Spinal cord (tissue), 10 donors: Measurements from ENCODE around the gene CELF5. TPM values are rescaled to one million over a fixed set of nuclear protein-coding genes. Genes with fewer than 3 reads are reported as not detected.

Experiments
- DNase-seq, 6 donors: peaks; one replicate each; pipeline versions ENCODE4 v3.0.0 to v3.0.0-alpha.2; 2013 to 2015; ENCODE audit warnings: low spot score in 6 of 6, low read depth in 4 of 6
- H3K27ac ChIP-seq: one replicate; pipeline ENCODE4 v1.5.1; 2013; ENCODE audit warnings: low read depth, low read length, control low read depth
- H3K27me3 ChIP-seq: one replicate; pipeline ENCODE4 v1.6.1; 2013; ENCODE audit warnings: low read length; ENCODE audit not compliant: control insufficient read depth, insufficient read depth
- H3K36me3 ChIP-seq: one replicate; pipeline ENCODE4 v1.6.1; 2013; ENCODE audit warnings: low read length; ENCODE audit not compliant: control insufficient read depth, insufficient read depth
- H3K4me1 ChIP-seq: one replicate; pipeline ENCODE4 v1.6.1; 2013; ENCODE audit warnings: low read length; ENCODE audit not compliant: control insufficient read depth, insufficient read depth
- H3K4me3 ChIP-seq: one replicate; pipeline ENCODE4 v1.5.1; 2013; ENCODE audit warnings: low read depth, low read length, control low read depth
- H3K9me3 ChIP-seq: one replicate; pipeline ENCODE4 v1.6.1; 2013; ENCODE audit warnings: low read length; ENCODE audit not compliant: control insufficient read depth, insufficient read depth
- WGBS: methylation state at CpG from one replicate; pipeline ENCODE4 v1.1.5; 2013; ENCODE audit warnings: missing lambda C conversion rate; ENCODE audit not compliant: insufficient coverage; 5-methylcytosine and 5-hydroxymethylcytosine counted together
- polyA plus RNA-seq, 2 donors: library from polyadenylated mRNA; unstranded; fragments of 120-200 nt; gene quantifications; one replicate each; pipeline ENCODE4 v1.2.1, GENCODE V29; 2013; ENCODE audit not compliant: insufficient read length in 2 of 2
- total RNA-seq, 2 donors: library from RNA; depleted of rRNA in 1 of 2; stranded (reverse); fragments of 120-200 nt in 1 of 2; fragments of >200 nt in 1 of 2; gene quantifications; one replicate each; pipeline versions ENCODE4 v1.2.3 to v1.2.4, GENCODE V29; 2013 to 2014
- donor health status: healthy.

The CELF5 gene
- total and polyA plus RNA-seq, 4 donors = 12.7 to 85.8 (median 50.4) TPM

DNA sequence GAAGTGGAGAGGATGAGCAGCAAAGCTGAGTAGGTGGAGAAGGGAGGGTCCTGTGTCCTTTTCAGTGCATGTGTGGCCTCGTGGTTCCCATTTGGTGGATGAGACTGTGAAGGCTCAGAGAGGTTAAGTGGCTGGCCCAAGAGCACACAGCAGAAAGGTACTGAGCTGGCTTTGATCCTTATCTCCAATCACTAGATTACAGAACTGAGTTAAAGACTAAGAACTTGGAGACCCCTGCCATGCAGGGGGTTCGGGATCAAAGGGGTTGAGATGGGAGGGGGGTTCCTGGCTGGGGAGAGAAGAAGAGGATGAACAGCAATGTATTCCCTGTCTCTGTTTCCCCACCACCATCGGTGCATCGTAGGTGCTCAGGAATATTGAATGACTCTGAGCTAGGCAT is 11.8 kb downstream of the CELF5 start:
- Histone ChIP-seq H3K9me3 (no peaks in the 10 kb centered on the region), H3K27me3 (no peaks in the 10 kb centered on the region), H3K36me3 (peaks cover 16% of the 10 kb centered on the region), H3K27ac (no peak overlapping the region), H3K4me3 (no peak overlapping the region), H3K4me1 (no peaks in the 10 kb centered on the region)
- 38% methylated on average over 1 of the region's 4 CpGs for WGBS
- DNase-seq = no peak

DNA sequence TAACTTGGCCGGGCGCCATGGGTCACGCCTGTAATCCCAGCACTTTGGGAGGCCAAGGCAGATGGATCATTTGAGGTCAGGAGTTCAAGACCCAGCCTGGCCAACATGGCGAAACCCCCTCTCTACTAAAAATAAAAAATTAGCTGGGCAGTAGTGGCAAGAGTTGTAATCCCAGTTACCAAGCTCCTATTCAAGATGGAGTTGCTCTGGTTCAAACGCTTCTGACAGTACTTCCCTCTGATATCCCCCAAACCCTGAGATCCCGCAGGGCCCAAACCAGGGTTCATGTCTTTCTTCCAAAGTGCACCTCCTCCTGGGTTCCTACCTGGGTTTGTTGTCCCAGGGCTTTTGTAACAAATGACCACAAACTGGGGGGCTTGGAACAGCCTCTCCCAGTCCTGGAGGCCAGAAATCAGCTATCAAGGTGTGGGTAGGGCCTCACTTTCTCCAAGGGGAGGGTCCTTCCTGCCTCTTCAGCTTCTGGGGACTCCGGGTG is 13.7 kb downstream of the CELF5 start:
- no peaks in the 10 kb centered on the region for H3K9me3 ChIP-seq
- 95% methylated on average over 3 of the region's 7 CpGs for WGBS
- peaks cover 16% of the 10 kb centered on the region for H3K36me3 ChIP-seq
- no peaks in the 10 kb centered on the region for H3K27me3 ChIP-seq
- H3K27ac ChIP-seq = no peak overlapping the region
- H3K4me3 ChIP-seq = no peak overlapping the region
- DNase-seq = no peak
- H3K4me1 ChIP-seq = no peaks in the 10 kb centered on the region

DNA sequence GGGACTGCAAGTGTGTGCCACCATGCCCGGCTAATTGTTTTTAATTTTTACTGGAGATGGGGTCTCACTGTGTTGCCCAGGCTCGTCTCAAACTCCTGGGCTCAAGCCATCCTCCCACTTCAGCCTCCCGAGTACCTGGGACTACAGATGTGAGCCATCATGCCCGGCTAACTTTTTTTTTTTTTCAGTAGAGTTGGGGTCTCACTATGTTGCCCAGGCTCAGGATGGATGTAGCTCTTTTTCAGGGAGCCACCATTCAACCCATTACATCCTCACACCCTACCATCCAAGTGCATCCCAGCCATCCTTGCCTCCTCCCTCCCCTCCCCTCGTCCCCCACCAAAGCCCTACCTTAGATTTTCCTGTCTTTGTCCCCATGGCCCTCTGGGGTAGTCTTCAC is 14.9 kb downstream of the CELF5 start:
- Histone ChIP-seq H3K4me1 (no peaks in the 10 kb centered on the region), H3K36me3 (peaks cover 16% of the 10 kb centered on the region), H3K4me3 (no peak overlapping the region), H3K27ac (no peak overlapping the region), H3K9me3 (no peaks in the 10 kb centered on the region), H3K27me3 (no peaks in the 10 kb centered on the region)
- 83% methylated on average over 2 of the region's 5 CpGs for WGBS
- DNase-seq = no peak

DNA sequence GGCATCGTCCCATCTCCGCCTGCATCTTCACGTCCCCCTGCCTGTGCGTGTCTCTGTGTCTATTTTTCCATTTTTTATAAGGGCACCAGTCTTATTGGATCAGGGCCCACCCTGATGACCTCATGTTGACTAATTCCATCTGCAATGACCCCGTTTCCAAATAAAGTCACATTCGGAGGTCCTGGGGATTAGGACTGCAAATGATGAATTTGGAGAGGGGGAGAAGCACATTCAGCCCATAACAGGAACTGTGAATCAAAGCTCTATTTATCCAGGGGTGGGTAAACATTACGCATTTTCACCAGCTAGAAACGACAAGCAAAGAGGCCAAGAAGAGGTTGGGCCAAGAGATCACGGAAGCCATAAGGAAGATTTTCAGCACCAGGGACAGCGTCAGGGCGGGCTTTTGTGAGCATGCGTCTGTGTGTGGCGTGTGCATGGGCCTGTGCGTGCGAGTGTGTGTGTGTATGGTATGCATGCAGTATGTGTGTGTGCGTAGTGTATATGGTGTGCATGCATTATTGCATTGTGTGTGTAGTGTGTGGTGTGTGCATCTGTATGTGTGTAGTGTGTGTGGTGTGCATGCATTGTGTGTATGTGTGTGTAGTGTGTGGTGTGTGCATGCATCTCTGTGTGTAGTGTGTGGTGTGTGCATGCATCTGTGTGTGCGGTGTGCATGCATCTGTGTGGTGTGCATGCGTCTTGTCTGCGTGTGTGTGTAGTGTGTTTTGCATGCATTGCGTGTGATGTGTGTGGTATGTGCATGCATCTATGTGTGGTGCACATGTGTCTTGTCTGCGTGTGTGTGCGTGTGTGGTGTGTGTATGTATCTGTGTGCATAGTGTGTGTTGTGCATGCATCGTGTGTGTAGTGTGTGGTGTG is 19.6 kb downstream of the CELF5 start:
- no peaks in the 10 kb centered on the region for H3K4me1 ChIP-seq
- peak in 2 of 6 donors; percentile 32 to 68 for DNase-seq
- 46% methylated on average over 21 of the region's 23 CpGs for WGBS
- no peak overlapping the region for H3K4me3 ChIP-seq
- no peak overlapping the region for H3K27ac ChIP-seq
- peaks cover 10% of the 10 kb centered on the region for H3K36me3 ChIP-seq
- H3K9me3 ChIP-seq = no peaks in the 10 kb centered on the region
- H3K27me3 ChIP-seq = no peaks in the 10 kb centered on the region

DNA sequence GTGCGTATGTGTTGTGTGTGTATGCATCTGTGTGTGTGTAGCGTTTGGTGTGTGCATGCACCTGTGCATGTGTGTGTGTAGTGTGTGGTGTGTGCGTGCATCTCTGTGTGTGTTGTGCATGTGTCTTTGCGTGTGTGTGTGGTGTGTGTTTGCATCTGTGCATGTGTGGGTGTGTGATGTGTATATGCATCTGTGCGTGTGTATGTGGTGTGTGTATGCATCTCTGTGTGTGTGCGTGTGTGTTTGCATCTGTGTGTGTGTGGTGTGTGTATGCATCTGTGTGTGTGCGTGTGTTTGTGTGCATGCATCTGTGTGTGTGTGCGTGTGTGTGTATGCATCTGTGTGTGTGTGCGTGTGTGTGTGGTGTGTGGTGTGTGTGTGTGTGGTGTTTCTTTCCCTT is 20.6 kb downstream of the CELF5 start:
- 86% methylated on average over 8 of the region's 9 CpGs for WGBS

DNA sequence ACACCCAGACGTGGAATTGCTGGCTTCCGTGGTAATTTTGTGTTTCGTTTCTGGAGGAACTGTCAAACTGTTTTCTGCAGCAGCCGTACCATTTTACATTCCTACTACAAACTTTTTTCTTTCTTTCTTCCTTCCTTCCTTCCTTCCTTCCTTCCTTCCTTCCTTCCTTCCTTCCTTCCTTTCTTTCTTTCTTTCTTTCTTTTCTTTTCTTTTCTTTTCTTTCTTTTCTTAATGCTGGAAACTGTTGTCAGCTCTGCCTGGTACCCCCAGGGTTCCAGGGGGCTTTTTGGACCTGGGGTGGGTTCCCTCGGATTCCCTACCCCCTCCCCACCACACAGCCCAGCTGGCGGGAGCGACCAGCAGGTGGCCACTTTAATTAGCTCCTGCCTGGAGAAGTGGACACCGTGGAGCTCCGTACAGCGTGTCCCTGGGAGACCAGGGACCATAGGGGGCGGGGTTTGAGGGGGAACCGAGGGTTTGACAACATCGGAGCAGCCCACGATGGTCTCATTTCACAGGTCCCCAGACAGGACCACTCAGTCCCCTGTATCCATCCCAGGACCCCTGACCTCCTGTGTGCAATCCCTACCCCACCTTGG is 24.4 kb downstream of the CELF5 start:
- H3K9me3 ChIP-seq = no peaks in the 10 kb centered on the region
- H3K4me1 ChIP-seq = no peaks in the 10 kb centered on the region
- no peaks in the 10 kb centered on the region for H3K27me3 ChIP-seq
- H3K36me3 ChIP-seq = peaks cover 22% of the 10 kb centered on the region
- no peak overlapping the region for H3K4me3 ChIP-seq
- DNase-seq = no peak
- 52% methylated on average over 11 of the region's 14 CpGs for WGBS
- no peak overlapping the region for H3K27ac ChIP-seq

More for the DNA sequence above, 20.6 kb downstream of the CELF5 start:
- Histone ChIP-seq H3K9me3 (no peaks in the 10 kb centered on the region), H3K36me3 (peaks cover 11% of the 10 kb centered on the region), H3K4me3 (no peak overlapping the region), H3K27me3 (no peaks in the 10 kb centered on the region), H3K4me1 (no peaks in the 10 kb centered on the region), H3K27ac (no peak overlapping the region)
- DNase-seq = no peak

DNA sequence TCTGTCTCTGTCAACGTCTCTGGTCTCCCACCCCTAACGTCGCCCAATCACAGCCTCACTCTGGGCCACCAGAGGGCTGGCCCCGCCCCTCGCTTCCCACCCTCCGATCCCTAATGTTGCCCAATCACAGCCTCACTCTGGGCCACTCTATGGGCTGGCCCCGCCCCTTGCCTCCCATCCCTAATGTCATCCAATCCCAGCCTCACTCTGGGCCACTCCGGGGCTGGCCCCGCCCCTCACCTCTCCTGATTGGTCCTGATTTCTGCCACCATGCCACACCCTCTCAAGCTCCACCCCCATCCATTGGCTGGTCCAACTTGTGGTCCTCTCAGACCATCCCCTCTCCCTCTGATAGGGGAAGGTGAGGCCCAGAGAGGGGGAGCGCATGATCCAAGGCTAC is 24.9 kb downstream of the CELF5 start:
- DNase-seq = no peak
- Histone ChIP-seq H3K27ac (no peak overlapping the region), H3K4me1 (no peaks in the 10 kb centered on the region), H3K4me3 (no peak overlapping the region), H3K36me3 (peaks cover 28% of the 10 kb centered on the region), H3K27me3 (no peaks in the 10 kb centered on the region), H3K9me3 (no peaks in the 10 kb centered on the region)
- WGBS = 79% methylated on average over 8 of the region's 10 CpGs

DNA sequence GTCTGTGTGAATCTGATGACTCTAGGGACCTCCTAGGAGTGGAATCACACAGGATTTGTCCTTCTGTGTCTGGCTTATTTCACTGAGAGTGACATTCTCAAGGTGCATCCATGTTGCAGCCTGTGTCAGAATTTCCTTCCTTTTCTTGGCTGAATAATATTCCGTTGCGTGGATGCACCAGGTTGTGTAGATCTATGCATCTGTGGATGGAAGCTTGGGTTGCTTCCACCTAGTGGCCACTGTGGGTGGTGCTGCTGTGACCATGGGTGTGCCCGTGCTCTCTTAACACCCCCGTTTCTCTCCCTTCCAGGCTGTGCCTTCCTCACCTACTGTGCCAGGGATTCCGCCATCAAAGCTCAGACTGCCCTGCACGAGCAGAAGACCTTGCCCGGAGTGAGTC is 26.2 kb downstream of the CELF5 start:
- Histone ChIP-seq H3K4me3 (no peak overlapping the region), H3K27me3 (no peaks in the 10 kb centered on the region), H3K4me1 (no peaks in the 10 kb centered on the region), H3K9me3 (no peaks in the 10 kb centered on the region), H3K36me3 (peaks cover 34% of the 10 kb centered on the region), H3K27ac (no peak overlapping the region)
- 90% methylated on average over 3 of the region's 7 CpGs for WGBS
- no peak for DNase-seq

DNA sequence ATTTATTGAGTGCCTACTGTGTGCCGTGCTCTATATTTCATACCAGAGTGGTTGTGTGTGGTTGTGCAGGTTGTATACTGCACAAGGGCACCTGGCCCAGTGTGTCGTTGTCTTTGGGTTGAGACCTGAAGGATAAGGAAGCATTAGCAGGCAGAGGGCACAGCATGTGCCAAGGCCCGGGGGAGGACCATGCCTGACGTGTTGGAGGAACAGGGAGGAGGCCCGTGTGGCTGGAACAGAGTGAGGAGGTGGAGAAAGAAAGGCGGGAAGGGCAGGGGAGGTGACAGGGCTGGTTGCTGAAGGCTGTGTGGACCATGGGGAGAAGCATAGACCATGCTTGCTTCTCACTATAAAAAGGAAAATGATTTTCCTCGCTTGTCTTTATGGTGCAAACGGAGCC is 26.8 kb downstream of the CELF5 start:
- DNase-seq = no peak
- Histone ChIP-seq H3K4me3 (no peak overlapping the region), H3K36me3 (peaks cover 34% of the 10 kb centered on the region), H3K9me3 (no peaks in the 10 kb centered on the region), H3K27ac (no peak overlapping the region), H3K4me1 (no peaks in the 10 kb centered on the region), H3K27me3 (no peaks in the 10 kb centered on the region)
- WGBS = 82% methylated on average over 6 of the region's 8 CpGs

DNA sequence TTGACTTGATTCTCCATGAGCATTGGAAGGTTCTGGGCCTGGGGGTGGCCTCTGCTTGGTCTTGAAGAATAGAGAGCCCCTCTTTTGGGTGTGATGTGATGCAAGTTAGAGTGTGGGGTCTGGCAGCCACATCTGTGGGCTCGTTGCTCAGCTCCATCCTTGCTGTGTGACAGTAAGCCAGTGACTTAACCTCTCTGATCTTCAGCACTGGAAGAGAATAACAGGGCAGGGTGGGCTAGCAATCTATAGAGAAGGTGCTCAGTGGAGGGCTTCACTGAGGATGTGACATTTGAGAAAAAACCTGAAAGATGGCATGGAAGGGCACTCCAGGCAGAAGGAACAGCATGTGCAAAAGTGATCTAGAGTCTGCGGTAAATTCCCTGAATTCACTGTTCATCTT is 28.2 kb downstream of the CELF5 start:
- no peak overlapping the region for H3K27ac ChIP-seq
- H3K4me1 ChIP-seq = no peaks in the 10 kb centered on the region
- no peaks in the 10 kb centered on the region for H3K9me3 ChIP-seq
- no peaks in the 10 kb centered on the region for H3K27me3 ChIP-seq
- H3K36me3 ChIP-seq = peaks cover 39% of the 10 kb centered on the region
- no peak for DNase-seq
- H3K4me3 ChIP-seq = no peak overlapping the region
- WGBS = 95% methylated on average over 2 of the region's 2 CpGs
